ENCODE data around the gene RNF212.

The RNF212 gene

GRCh38 chr4:1151541-1151940, 38.2 kb upstream of the RNF212 start:
- H3K9ac ChIP-seq, result no peak overlapping the region
- H4K20me1 ChIP-seq (ENCODE audit: insufficient read depth), result no peaks in the 10 kb centered on the region
- H3K36me3 ChIP-seq (ENCODE audit: insufficient read depth), result no peaks in the 10 kb centered on the region
- H3K4me1 ChIP-seq (ENCODE audit: low read depth, poor library complexity, severe bottlenecking), result no peaks in the 10 kb centered on the region
- no peak overlapping the region for H3K27ac ChIP-seq
- H3K27me3 ChIP-seq (ENCODE audit: insufficient read depth, low read depth), result peaks cover 10% of the 10 kb centered on the region; the same call in 1 of the 2 replicates
- H2AFZ ChIP-seq (ENCODE audit: low read depth), result no peak overlapping the region
- H3K79me2 ChIP-seq (ENCODE audit: insufficient read depth, low read depth), result no peaks in the 10 kb centered on the region
- H3K4me2 ChIP-seq, result no peak overlapping the region
- H3K4me3 ChIP-seq (IDR thresholded peaks at IDR 0.05; ENCODE audit: insufficient read depth, low read depth, low read length), result no peak overlapping the region
- no peak for TF ChIP-seq CTCF (conservative IDR thresholded peaks at IDR 0.05; ENCODE audit: low read depth, low read length)

DNA sequence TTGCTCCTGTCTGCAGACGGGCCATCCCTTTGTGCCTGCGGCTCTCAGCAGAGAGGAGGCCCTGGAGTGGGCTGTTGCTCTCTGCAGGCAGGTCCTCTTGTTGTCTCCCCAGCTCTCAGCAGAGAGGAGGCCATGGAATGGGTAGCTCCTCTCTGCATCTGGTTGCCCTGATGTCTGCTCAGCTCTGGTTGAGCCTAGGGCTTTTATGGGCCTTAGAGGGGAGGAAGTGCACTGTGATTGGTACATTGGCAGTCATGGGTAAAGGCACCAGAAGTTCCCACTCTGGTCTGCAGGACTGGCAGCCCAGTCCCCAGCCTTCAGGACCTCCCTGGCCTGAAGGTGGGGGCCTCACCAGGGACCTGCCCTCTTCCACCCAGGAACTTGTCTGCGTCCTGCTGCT, 37.5 kb upstream of the RNF212 start:
- H3K36me3 ChIP-seq (ENCODE audit: insufficient read depth), result no peaks in the 10 kb centered on the region
- no peak overlapping the region for H3K4me3 ChIP-seq (IDR thresholded peaks at IDR 0.05; ENCODE audit: insufficient read depth, low read depth, low read length)
- H3K4me1 ChIP-seq (ENCODE audit: low read depth, poor library complexity, severe bottlenecking), result no peaks in the 10 kb centered on the region
- H3K9ac ChIP-seq, result no peak overlapping the region
- H3K4me2 ChIP-seq, result no peak overlapping the region
- no peak overlapping the region for H2AFZ ChIP-seq (ENCODE audit: low read depth)
- H4K20me1 ChIP-seq (ENCODE audit: insufficient read depth), result no peaks in the 10 kb centered on the region
- no peaks in the 10 kb centered on the region for H3K79me2 ChIP-seq (ENCODE audit: insufficient read depth, low read depth)
- no peak for TF ChIP-seq CTCF (conservative IDR thresholded peaks at IDR 0.05; ENCODE audit: low read depth, low read length)
- H3K27me3 ChIP-seq (ENCODE audit: insufficient read depth, low read depth), result peaks cover 10% of the 10 kb centered on the region; the same call in 1 of the 2 replicates
- no peak overlapping the region for H3K27ac ChIP-seq

- H3K27ac ChIP-seq, result no peak overlapping the region
- no peaks in the 10 kb centered on the region for H4K20me1 ChIP-seq (ENCODE audit: insufficient read depth)
- H3K36me3 ChIP-seq (ENCODE audit: insufficient read depth), result no peaks in the 10 kb centered on the region
- H3K4me1 ChIP-seq (ENCODE audit: low read depth, poor library complexity, severe bottlenecking), result no peaks in the 10 kb centered on the region
- H2AFZ ChIP-seq (ENCODE audit: low read depth), result no peak overlapping the region
- H3K27me3 ChIP-seq (ENCODE audit: insufficient read depth, low read depth), result no peaks in the 10 kb centered on the region
- no peak overlapping the region for H3K9ac ChIP-seq
- H3K4me2 ChIP-seq, result no peak overlapping the region
- no peak for TF ChIP-seq CTCF (conservative IDR thresholded peaks at IDR 0.05; ENCODE audit: low read depth, low read length)
- no peaks in the 10 kb centered on the region for H3K79me2 ChIP-seq (ENCODE audit: insufficient read depth, low read depth)
- no peak overlapping the region for H3K4me3 ChIP-seq (IDR thresholded peaks at IDR 0.05; ENCODE audit: insufficient read depth, low read depth, low read length)
Observed at GRCh38 chr4:1139860-1140259, 26.5 kb upstream of the RNF212 start.

- no peak for TF ChIP-seq CTCF (conservative IDR thresholded peaks at IDR 0.05; ENCODE audit: low read depth, low read length)
- Histone ChIP-seq H3K36me3 (ENCODE audit: insufficient read depth) (no peaks in the 10 kb centered on the region), H3K4me3 (IDR thresholded peaks at IDR 0.05; ENCODE audit: insufficient read depth, low read depth, low read length) (no peak overlapping the region), H4K20me1 (ENCODE audit: insufficient read depth) (no peaks in the 10 kb centered on the region), H3K4me2 (no peak overlapping the region), H3K79me2 (ENCODE audit: insufficient read depth, low read depth) (no peaks in the 10 kb centered on the region), H3K4me1 (ENCODE audit: low read depth, poor library complexity, severe bottlenecking) (no peaks in the 10 kb centered on the region), H3K9ac (no peak overlapping the region), H3K27me3 (ENCODE audit: insufficient read depth, low read depth) (no peaks in the 10 kb centered on the region), H2AFZ (ENCODE audit: low read depth) (no peak overlapping the region), H3K27ac (no peak overlapping the region)
Observed at GRCh38 chr4:1137850-1138249, 24.5 kb upstream of the RNF212 start.

All from KMS-11 (cell line).